D721Med (cell line): ENCODE measurements around the gene PLAGL1.
"Not testable (repeated sequence)": the region's sequence is repeated elsewhere in the genome, so short reads cannot be mapped to it uniquely, and the experiment has no call there.

Experiments
- DNase-seq: peaks from one replicate; pipeline ENCODE4 v3.0.0; 2011; ENCODE audit warnings: low spot score; ENCODE audit not compliant: insufficient read length
- FAIRE-seq: peaks from 2 replicates; lab custom pipeline; 2011; peaks lifted over from hg19 to GRCh38; lab: Jason Lieb, UNC
- CTCF ChIP-seq: IDR thresholded peaks from 2 replicates; pipeline ENCODE4 v1.5.1; 2012; ENCODE audit warnings: mild to moderate bottlenecking, control low read depth; ENCODE audit not compliant: insufficient read depth; ENCODE audit errors: missing control alignments

Gene PLAGL1

GRCh38 chr6:144008120-144008811 lies at the start of gene PLAGL1:
Gene PLAGL1, minus strand, starts transcription at chr6:144008259. Its CDS starts 60,123 bp downstream, at chr6:143948136.
- no peak for TF ChIP-seq CTCF
- DNase-seq (no peak), FAIRE-seq (no peak)

- no peak for FAIRE-seq
- DNase-seq = no peak
- no peak for TF ChIP-seq CTCF
Measured at GRCh38 chr6:144055121-144055931, 47.3 kb upstream of the PLAGL1 start.

GRCh38 chr6:144053601-144054000 lies 45.5 kb upstream of the PLAGL1 start:
- TF ChIP-seq CTCF = no peak
- FAIRE-seq = no peak
- DNase-seq = no peak

GRCh38 chr6:144052488-144052887 lies 44.4 kb upstream of the PLAGL1 start:
- no peak for TF ChIP-seq CTCF
- no peak for FAIRE-seq

GRCh38 chr6:144049386-144049785 lies 41.3 kb upstream of the PLAGL1 start:
- DNase-seq = no peak
- no peak for TF ChIP-seq CTCF
- FAIRE-seq = no peak

More at GRCh38 chr6:144052488-144052887, 44.4 kb upstream of the PLAGL1 start:
- no peak for DNase-seq

GRCh38 chr6:144047688-144048087 lies 39.6 kb upstream of the PLAGL1 start:
- no peak for FAIRE-seq
- DNase-seq = no peak

GRCh38 chr6:144046672-144047071 lies 38.6 kb upstream of the PLAGL1 start:
- not testable (repeated sequence) for FAIRE-seq, DNase-seq

More at GRCh38 chr6:144047688-144048087, 39.6 kb upstream of the PLAGL1 start:
- TF ChIP-seq CTCF = no peak

GRCh38 chr6:144044989-144045388 lies 36.9 kb upstream of the PLAGL1 start:
- not testable (repeated sequence) for DNase-seq, FAIRE-seq
